HG03442 (cell line): ENCODE data around the gene IGF1R.
A peak's percentile ranks its signal among the peaks of the same experiment; 100 is the strongest.
"Not testable (repeated sequence)": the region's sequence is repeated elsewhere in the genome, so short reads cannot be mapped to it uniquely, and the experiment has no call there.

Experiments used
- ATAC-seq: cut with Tn5 transposase; IDR thresholded peaks from one replicate; pipeline ENCODE4 v1.9.1; 2021; ENCODE audit warnings: mild to moderate bottlenecking, moderate library complexity; ENCODE audit not compliant: unreplicated experiment

IGF1R gene

DNA sequence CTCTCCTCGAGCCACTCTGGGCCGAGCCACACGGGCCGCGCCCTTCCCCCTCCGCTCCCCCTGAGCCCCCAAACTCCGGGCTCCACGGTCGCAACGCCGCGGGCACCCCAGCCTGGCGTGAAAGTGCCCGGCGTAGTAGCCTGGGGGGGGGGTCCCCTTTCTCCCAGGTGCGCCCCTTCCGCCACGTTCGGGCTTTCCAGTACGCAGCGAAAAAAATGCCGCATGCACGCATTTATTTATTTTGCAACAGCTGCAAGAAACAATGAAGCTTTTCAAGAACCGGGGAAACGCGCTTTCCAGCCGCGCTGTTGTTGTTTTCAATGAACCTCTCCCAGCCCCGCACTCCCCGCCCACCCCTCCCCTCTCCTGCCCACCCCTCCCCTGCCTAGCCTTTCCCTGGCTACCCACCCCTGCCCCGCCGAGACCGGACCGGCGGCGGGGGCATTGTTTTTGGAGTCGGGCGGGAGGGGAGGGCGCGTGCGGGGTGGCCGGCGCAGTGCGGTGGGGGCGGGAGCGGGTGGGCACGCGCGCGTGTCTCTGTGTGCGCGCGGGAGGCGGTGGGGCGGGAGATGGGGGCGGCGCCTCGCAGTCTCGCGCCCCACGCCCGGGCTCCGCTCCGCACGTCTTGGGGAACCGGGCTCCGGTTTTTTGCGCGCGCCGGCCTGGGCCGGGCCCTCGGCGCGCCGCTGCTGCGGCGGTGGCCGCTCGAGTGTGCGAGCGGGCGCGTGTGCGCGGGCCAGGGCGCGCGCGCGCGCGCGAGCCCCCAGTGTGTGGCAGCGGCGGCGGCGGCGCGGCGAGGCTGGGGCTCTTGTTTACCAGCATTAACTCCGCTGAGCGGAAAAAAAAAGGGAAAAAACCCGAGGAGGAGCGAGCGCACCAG is at the start of gene IGF1R:
TSS of gene IGF1R (plus strand) at position 766 of the 880 bp plus-strand sequence. CDS start 1,043 bp downstream, outside the sequence.
- ATAC-seq, result peak; percentile 57

DNA sequence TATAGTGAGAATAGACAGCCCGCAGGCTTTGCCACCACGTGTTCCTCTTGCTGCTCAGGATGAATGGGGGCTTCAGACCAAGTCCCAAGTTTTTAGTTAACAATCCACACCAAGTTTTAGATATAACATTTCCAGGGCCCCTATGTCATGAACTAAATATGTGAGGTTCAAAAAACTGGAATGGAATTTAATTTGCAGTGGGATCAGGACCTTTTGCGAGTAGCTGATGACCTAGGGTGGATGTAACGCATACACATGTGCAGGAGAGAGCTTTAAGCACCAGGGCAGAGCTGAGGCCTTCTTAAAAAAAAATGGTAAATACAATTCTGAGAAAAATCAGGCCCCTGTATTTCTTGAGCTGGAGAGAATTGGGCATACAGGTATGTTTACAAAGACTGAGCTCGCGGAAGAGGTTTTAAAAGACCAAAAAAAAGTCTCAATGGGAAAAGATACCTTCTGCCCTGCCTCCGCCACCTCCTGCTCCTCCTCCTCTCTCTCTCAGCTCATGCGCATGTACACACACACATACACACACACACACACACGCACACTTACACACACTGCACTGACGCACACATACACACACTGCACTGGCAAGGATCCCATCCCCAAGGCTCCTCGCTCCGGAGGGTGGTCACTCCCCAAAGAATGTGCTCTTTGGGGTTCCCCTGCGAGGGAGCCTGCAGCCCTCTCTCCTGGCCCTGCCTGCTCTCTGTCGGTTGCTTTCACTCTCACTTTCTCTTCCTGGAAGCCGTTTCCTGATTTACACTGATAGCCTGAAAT is 48.2 kb upstream of the IGF1R start:
- peak; percentile 93 for ATAC-seq

DNA sequence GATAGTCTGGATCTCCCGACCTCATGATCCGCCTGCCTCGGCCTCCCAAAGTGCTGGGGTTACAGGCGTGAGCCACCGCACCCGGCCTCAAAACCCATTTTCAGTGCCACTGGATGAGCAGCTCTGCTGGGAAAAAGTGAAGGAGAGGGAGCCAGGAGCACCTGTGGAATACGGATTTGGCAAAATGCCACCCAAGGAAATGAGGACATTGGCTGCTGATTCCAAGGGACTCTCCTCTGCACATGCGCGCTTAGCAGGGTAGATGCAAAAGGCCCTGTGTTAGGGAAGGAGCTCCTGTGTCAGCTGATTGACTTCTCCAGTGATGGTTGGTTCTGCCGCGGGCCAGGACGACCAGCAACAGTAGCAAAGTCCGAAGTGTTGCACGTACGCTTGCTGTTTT is 43.4 kb upstream of the IGF1R start:
- no peak for ATAC-seq

DNA sequence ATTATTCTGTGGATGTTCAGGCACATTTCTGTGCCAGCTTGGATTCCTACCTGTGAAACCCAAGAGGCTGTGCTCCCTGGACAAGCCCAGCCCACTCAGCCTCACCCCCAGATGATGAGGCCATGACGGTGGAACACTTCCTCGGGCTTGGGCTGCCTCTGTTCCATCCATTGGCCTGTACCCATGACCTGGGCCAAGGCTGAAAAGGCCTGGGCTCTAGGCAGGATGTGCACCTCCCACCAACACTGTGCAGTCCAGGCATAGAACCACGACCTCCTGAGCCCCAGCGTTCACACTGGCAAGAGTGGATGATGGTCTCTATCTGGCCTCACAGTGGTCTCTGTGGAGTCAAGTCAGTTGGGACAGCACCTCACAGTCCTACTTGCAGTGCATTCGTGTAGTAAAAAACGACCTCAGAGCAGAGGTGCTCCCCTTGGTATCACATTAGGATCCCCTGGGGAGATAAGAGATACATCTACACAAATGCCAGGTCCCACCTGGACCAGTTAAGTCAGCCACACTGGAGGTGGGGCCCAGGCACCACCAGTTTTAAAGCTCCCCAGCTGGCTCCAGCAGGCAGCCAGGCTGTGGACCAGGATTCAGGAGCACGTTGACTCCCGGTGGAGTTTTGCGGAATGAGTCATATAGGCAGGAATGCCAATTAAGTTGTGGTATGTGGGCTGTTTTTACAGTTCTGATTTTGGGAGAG is 39.0 kb upstream of the IGF1R start:
- no peak for ATAC-seq

DNA sequence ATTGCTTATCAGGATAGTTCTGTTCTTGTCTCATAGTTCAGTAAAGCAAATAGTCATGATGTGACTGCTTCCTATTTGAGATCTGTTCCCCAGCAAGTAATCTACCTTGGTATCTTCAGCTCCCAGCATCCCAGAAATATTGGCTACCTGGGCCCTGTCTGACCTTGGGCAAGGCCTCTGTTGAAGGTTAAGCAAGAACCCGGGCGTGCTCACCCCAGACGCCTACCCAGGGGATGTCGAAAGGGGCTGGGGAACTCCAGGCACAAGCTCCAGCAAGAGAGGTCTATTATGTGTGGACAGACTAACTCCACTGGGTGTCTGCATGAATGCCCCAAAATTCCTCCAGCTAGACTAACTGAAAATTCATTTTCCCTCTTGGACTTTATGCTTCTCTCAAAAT is 37.3 kb upstream of the IGF1R start:
- no peak for ATAC-seq

DNA sequence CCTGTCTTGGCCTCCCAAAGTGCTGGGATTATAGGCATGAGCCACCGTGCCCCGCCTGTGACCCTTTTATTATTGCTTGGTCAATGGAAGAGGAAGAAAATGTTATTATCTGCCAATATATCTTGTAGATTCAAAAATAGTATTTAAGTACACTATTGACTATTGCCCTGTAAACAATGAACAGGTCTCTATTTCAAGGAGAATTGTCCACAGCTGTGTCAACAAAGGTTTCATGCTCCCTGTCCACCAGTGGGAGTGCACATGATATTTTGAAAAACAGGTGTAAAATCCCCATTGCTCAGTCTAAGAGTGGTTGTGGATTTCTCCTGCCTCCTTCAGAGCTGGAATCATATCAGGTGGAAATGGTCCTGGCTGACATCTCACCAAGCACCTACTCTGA is 36.5 kb upstream of the IGF1R start:
- ATAC-seq, result no peak

DNA sequence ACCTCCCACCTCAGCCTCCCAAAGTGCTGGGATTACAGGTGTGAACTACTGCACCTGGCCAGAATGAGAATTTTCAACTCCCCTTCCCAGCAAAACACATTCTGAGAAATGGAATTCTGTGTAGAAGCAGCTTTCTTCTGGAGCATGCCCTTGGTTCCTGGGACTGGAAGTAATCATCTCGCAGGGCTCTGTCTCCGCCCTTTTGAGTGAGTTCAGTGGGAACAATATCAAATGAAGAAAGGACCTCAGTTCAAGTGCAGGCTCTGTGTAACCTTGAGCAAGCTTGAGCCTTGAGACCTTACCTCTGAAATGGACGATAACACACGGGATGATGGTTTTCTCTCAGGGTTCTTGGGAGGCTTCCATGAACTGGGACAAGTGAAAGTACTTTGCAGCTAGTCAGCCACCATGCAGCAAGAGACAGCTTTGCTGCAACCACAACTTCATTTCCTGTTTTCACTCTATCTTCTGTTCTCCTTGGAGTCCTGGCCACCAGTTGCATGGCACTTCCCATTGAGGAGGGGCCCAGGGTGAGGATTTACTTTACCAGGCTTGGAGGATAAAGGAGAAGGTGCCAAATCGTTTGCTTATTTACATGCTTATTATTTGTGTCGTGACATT is 35.7 kb upstream of the IGF1R start:
- ATAC-seq, result no peak

DNA sequence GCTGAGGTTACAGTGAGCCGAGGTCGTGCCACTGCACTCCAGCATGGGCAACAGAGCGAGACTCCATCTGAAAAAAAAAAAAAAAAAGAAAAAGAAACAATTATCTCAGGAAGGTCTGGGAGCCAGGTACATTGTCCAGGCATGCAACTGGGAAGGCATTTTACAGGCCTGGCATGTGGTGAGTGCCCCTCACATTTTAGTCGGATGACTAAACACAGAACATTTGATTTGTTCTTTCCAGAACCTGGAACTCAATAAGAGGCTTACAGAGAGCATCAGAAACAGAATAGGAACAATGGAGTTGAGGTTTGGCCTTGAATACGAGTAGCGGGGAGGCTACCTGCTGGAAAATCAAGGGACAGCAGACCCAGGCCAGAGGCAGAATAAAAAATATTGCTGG is 33.7 kb upstream of the IGF1R start:
- no peak for ATAC-seq

DNA sequence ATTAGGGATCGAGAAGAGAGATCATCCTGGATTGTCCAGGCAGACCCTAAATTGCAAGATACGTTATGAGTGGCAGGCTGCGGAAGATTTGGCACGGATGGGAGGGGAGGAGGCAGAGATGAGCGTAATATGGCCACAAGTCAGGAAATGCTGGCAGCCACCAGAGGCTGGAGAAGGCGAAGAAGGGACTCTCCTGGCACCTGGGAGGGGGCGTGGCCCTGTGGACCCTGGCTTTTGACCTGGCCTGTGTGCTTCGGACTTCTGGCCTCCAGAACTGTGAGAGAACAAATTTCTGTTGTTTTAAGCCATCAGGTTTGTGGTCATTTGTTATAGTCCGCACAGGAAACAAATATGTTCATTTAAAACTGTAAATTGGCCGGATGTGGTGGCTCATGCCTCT is 31.9 kb upstream of the IGF1R start:
- ATAC-seq, result no peak

DNA sequence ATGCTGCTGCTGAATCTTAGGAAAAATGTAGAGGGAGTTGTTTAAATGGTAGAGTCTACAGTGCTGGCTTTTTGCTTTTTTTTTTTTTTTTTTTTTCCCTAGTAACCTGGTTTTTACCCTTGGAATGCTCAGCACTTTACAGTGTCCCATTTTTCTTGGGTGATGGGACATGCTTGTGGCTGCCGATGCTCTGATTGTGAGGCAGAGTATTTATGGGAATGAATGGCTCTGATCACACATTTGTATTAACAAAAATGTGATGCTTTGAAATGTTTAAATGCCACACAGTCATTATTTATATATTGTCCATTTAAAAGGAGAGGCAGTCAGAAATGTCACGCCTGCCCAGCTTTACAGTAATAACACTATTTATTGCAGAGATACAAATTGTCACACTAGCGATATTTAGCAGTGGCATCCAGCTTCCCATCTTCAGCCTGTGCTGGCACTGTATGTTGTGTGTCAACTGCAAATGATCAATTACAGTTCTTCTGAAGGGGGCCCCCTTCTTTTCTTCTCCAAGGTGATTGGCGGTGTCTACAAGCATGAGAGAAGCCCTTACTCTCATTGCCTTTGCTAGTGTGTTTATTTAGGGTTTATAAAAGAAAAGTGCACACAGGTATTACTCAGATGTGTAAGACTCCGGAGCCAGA is 30.9 kb upstream of the IGF1R start:
- ATAC-seq, result no peak

DNA sequence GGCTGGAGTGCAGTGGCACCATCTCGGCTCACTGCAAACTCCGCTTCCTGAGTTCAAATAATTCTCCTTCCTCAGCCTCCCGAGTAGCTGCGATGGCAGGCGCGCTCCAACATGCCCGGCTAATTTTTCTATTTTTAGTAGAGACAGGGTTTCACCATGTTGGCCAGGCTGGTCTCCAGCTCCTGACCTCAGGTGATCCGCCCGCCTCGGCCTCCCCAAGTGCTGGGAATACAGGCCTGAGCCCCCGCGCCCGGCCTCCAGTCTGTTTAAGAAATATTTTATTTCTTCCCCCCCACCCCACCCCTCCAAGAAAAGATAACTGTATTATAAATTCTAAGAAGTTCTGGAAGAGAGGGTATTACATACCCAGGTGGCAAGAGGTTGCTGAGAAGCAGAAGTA is 29.8 kb upstream of the IGF1R start:
- not testable (repeated sequence) for ATAC-seq

DNA sequence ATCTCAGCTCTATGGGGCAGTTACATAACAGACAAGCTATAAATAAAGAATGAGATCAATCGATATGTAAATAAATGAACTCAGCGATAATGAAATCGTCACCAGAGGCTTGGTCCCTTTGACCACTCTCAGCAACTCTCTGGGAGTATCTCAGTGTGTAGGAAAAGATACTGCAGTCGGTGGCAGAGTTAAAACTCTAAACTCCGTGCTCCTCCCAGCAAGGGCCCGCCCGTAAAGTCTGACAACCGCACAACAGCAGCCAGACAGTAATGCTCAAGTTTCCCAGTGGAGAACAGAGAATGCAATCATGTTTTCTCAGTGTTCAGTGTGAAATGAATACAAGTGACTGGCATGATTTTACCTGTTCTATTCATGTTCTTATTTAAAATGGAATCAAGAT is 28.3 kb upstream of the IGF1R start:
- ATAC-seq, result no peak

DNA sequence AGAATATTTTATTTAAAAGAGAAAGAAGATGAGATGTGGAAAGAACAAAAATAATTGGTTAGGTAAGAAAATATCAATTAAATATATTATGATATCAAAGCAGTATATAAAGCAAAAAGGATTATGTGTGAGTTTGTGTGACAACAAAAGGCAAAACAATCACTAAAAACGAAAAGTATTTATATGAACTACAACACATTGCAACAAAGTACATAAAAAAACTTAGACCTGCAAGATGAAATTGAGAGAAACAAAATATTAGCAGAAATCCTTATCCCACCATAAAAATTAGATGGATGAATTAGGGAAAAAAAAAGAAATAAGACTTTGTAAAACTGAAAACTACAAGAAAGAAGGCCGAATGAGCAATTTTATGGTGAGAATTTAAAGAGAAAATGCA is 27.3 kb upstream of the IGF1R start:
- no peak for ATAC-seq

DNA sequence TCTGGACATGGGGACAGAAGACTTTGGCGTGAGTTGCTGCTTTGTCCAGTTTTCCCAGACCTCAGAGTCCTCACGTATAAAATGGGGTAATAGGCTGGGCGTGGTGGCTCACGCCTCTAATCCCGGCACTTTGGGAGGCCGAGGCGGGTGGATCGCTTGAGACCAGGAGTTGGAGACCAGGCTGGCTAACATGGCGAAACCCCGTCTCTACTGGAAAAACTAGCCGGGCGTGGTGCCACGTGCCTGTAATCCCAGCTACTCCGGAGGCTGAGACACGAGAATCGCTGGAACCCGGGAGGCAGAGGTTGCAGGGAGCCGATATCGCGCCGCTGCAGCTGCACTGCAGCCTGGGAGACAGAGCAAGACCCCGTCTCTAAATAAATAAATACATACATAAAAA is 22.7 kb upstream of the IGF1R start:
- ATAC-seq, result no peak

DNA sequence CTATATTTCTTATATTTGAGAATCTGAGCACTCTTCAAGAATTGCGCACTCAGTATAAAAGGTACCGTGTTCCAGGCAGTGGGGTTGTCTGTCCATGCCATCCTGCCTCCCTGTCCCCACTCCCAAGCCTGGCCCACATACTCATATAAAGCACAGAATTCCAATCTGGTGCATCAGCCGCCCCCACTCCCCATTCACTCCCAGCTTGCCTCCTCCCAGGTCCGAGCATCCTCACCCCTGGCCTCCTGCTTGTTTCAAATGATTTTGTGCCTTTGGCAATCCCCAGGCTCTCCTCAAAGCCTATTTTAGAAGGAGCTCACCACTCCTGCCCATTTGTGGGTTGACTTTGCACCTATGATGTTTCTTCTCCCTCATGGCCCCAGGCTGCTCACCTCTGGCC is 22.2 kb upstream of the IGF1R start:
- no peak for ATAC-seq

DNA sequence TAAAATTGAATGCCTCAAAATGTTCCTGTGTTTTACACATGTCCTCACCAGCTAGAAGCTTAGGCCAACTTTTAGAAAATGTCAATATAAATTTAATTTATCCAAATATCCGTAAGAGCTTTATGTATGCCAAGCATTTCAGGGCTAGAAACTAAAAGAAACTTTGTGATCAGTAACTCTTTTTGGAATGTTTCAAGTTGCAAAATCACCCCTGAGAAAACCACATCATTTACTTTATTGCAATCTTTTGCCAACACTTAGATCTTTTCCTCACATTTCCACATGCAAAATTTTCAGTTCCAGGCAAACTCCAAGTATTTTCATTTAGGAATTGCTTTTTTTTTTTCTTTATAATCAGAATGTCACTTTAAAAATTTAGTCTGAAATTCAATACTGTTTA is 20.1 kb upstream of the IGF1R start:
- ATAC-seq, result no peak

DNA sequence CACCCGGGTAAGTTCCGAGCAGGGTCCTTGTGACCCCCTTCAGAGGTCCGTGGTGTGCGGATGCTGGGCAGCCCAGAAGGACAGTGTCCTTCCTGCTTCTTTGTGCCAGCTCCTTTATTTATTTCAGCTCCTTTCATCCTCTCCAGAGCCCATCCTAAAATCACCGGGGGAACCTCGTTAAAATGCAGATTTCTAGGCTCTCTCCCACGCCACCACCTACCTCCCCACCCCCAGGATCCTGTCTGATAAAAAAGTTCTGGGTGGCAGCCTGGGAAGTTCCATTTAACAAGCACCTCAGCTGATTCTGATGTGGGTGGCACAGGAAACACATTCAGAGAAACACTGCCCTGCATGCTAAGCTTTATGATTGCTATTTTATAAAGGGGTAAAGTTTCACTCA is 12.5 kb upstream of the IGF1R start:
- ATAC-seq, result no peak

DNA sequence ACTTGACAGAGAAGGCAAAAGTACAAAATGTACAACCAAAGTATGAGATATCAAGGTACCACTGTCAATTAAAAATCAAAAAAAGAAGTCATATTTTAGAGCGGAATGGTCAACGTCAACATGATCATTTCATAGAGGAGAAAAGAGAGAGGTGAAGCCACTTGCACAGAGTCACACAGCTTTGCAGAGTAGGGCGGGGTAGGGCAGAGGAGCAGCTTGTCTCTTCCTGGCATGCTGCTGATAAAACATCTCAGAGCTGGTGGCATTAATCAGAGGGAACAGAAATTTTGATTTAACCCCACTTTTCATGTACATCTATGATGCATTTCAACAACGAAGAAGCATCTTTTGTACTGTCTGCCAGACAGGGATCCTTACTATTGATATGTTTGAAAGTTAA is 5.2 kb upstream of the IGF1R start:
- ATAC-seq, result no peak

DNA sequence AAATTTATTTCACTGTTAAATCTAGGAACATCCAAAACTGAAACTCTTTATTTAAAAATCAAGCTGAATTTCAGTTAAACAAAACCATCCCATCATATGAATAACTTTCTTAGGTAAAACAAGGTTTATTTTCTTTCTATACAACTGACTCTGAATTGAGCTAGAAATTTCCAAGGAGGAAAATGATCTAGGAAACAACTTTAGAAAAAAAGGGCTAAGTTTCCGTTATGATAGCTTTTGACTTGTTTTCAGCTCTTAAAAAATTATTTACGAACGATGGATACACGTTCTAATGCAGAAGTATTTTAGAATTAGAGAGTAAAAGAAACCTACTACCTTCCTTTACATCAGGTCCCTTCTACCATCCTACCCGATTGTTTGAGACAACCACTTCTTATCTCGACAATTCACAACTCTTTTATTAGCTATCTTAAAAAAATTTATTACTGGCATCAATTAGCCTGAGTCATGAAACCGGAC is 1.8 kb upstream of the IGF1R start:
- no peak for ATAC-seq

DNA sequence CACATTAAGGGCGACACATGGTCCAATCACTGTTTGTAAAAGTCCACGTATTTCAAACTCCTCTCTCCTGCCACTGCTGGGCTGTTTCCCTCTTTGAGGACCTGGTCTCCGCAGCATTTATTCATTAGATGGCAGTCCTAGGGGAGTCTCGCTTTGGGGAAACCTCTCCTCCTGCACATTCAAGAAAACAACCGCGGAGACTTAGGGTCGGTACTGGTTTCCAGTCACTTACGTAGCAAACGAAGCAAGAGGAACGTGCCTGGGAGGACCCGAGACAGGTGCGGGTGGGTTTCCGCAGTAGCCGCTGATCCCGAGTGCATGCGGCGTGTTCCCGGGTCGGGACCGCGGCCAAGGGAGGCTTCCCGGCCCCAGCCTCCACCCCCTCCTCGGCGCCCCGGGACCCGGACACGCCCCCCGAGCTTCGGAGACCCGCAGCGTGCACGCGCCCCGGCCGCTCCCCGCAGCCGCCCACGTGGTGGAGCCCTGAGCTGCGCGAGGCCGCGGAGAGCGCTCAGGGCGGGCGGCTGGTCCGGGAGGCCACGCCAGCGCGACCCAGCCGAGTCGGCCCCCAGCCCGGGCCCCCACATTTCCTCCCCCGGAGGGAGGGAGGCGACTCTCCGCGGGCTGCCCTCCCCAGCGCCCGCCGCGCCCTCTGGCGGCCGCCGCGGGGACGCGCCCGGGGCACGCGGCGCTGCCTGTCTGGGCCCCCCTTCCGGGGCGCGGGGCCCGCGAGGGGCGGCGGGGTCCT is 1.1 kb upstream of the IGF1R start:
- peak; percentile 39 for ATAC-seq
